Right lung (tissue), 10 donors: ENCODE results near the gene SELENOO. TPM values are rescaled to one million over a fixed set of nuclear protein-coding genes. Genes with fewer than 3 reads are reported as not detected.
"Not testable (repeated sequence)": the region's sequence is repeated elsewhere in the genome, so short reads cannot be mapped to it uniquely, and the experiment has no call there.

Experiments
- DNase-seq, 2 donors: peaks; one replicate each; pipeline ENCODE4 v3.0.0-alpha.2; 2013
- long read RNA-seq, 8 donors: transcript quantifications; one replicate each; lab custom pipeline, GENCODE V29; 2026
- polyA plus RNA-seq, 5 donors: library from polyadenylated mRNA; unstranded; fragments of 120-200 nt; gene quantifications; one replicate each; pipeline versions ENCODE4 v1.2.1 to v1.2.3, GENCODE V29; 2013; ENCODE audit warnings: inconsistent platforms in 1 of 5, low replicate concordance in 1 of 5; ENCODE audit not compliant: insufficient read length in 5 of 5, insufficient read depth in 1 of 5

SELENOO gene, protein sequence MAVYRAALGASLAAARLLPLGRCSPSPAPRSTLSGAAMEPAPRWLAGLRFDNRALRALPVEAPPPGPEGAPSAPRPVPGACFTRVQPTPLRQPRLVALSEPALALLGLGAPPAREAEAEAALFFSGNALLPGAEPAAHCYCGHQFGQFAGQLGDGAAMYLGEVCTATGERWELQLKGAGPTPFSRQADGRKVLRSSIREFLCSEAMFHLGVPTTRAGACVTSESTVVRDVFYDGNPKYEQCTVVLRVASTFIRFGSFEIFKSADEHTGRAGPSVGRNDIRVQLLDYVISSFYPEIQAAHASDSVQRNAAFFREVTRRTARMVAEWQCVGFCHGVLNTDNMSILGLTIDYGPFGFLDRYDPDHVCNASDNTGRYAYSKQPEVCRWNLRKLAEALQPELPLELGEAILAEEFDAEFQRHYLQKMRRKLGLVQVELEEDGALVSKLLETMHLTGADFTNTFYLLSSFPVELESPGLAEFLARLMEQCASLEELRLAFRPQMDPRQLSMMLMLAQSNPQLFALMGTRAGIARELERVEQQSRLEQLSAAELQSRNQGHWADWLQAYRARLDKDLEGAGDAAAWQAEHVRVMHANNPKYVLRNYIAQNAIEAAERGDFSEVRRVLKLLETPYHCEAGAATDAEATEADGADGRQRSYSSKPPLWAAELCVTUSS
- polyA plus RNA-seq: 10 to 100 TPM; 14.0 to 31.3 (median 22.2) TPM
- long read RNA-seq, donor 1, partial matches to known transcripts: 45 of 47 reads
- long read RNA-seq, donor 1, other reads (novel, unspliced or antisense): 0 of 47 reads
- long read RNA-seq, donor 2, partial matches to known transcripts: 12 of 12 reads
- long read RNA-seq, donor 2, other reads (novel, unspliced or antisense): 0 of 12 reads
- long read RNA-seq, donor 3, partial matches to known transcripts: 25 of 27 reads
- long read RNA-seq, donor 3, other reads (novel, unspliced or antisense): 0 of 27 reads
- long read RNA-seq, donor 4, partial matches to known transcripts: 0 of 1 reads
- long read RNA-seq, donor 4, other reads (novel, unspliced or antisense): 0 of 1 reads
- long read RNA-seq, donor 5, partial matches to known transcripts: 0 of 1 reads
- long read RNA-seq, donor 5, other reads (novel, unspliced or antisense): 0 of 1 reads
- long read RNA-seq, donor 6, partial matches to known transcripts: 6 of 6 reads
- long read RNA-seq, donor 6, other reads (novel, unspliced or antisense): 0 of 6 reads
- long read RNA-seq, donor 7, transcript SELENOO-201 (9 exons, 2,315 nt): major isoform, 5 of 50 reads
- long read RNA-seq, donor 7, partial matches to known transcripts: 34 of 50 reads
- long read RNA-seq, donor 7, other reads (novel, unspliced or antisense): 11 of 50 reads
- long read RNA-seq, donor 8, partial matches to known transcripts: 6 of 8 reads
- long read RNA-seq, donor 8, other reads (novel, unspliced or antisense): 0 of 8 reads

- peak; percentile 87 to 92 for DNase-seq
Measured at GRCh38 chr22:50200461-50201190, at the start of gene SELENOO. SELENOO (plus strand) TSS chr22:50201011; CDS start chr22:50201037, 26 bp downstream.

GRCh38 chr22:50151571-50152537, 49.0 kb upstream of the SELENOO start:
- no peak for DNase-seq

DNA sequence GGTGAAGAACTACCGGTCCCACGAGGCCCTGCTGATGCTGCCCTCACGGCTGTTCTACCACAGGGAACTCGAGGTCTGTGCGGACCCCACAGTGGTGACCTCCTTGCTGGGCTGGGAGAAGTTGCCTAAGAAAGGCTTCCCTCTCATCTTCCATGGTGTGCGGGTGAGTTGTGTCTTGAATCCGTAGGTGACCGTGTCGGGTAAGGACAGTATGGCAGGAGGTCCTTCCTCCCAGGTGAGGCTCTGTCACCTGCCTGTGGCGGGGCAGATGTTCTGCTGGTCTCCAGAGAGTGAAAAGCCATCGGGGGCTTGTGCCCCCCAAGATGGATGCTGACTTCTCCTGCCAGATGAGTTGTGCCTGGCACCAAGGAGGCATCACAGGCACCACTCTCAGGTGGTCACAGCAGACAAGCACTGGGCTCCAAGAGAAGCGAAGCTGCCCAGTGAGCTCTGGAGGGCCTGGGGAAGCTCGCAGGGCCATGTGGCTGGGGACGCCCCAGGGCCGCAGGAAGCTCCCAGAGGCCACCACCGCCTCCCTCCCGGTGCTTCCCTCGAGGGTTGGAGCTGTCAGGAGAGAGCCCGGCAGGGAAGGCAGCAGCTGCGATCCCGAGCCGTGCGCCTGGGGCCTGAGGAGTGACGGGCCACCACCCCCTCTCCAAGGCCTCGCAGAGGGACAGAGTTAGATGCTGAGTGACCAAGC, 47.6 kb upstream of the SELENOO start:
- DNase-seq: no peak

DNA sequence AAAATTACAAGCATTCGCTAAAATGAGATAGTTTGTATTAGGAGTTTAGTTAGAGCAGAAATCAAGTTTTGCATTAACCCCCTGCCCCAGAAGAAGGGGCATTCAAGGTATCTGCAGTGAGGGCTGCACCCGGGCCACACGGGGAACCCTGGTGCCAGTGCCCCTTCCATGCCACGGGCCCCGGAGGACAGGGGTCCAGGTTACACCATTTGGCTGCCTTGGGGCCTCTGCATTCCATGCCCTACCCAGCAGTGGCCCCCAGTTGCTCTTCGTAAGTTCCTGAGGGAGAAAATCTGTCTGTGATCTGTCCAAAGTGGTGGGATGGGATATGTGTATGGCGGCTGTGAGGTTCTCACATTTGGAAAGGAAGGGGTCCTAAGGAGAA, 47.1 kb upstream of the SELENOO start:
- DNase-seq: no peak

GRCh38 chr22:50157709-50158375, 43.0 kb upstream of the SELENOO start:
- DNase-seq: no peak

GRCh38 chr22:50160947-50161346, 39.9 kb upstream of the SELENOO start:
- DNase-seq: no peak

GRCh38 chr22:50161508-50162390, 39.1 kb upstream of the SELENOO start:
- DNase-seq: no peak

DNA sequence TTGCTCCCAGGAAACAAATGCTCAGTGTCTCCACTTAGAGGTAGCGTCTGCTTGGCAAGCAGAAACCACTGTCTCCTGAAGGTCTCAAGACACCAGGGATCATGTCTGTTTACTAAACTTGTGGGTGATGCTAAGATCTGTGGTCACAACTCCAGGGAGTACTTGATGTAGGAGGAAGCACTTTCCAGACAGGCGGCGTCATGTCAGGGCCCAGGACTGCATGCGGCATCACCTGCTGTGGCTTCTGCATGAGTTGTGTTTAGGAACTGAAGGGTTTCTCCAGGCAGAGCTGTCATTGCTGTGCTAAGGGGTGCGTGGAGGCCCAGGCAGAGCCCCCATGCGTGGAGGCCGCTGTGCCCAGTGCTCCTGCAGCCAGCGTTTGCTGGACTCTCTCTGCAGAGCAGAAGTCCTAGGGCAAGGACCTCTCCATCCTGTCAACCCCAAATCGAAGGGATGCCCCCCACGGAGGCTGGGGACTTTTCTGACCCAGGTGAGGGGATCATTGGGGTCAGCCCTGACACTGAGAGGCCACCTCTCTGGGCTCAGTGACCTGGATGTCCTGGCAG, 38.3 kb upstream of the SELENOO start:
- DNase-seq: no peak

DNA sequence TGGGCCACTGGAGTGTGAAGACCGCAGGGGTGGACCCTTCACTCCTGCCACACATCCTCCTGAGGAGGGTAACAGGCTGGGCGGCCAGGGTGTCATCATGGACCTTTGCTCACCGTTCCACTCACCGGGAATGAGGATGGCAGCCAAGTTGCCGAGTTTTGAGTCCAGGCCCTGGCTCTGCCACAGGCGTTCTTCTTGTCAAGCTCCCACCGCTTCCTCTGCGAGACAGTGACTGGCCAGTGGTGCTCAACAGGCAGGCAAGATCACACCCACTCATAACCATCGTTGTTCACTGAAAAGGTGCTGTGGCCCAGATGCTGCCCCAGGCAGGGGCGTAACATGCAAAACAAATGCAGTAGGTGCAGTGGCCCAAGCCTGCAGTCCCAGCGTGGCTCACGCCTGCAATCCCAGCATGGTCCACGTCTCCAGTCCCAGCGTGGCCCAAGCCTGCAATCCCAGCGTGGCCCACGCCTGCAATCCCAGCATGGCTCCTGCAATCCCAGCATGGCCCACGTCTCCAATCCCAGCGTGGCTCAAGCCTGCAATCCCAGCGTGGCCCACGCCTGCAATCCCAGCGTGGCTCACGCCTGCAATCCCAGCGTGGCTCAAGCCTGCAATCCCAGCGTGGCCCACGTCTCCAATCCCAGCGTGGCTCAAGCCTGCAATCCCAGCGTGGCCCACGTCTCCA, 35.2 kb upstream of the SELENOO start:
- DNase-seq: no peak

DNA sequence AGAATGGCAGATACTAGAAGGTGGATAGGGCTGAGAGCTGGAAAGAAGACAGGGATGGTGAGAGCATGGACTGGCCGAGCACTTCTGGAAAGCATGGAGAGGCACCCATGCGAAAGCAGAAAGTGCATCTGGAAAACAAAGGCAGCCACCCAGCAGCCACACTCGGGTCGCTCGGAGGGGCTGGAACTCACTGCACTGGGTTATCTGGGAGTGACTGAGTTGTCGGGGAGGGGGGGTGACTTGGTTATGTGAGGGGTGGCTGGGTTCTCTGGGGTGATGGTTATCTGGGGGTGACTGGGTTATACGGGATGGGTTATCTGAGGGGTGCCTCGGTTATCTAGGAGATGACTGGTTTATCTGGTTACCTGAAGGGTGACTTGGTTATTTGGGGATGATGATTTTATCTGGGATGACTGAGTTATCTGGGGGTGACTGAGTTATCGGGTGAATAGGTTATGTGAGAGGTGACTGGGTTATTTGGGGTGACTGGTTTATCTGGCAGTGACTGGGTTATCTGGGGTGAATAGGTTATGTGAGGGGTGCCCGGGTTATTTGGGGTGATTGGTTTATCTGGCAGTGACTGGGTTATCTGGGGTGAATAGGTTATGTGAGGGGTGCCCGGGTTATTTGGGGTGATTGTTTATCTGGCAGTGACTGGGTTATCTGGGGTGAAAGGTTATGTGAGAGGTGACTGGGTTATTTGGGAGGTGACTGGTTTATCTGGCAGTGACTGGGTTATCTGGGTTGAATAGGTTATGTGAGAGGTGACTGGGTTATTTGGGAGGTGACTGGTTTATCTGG, 32.9 kb upstream of the SELENOO start:
- DNase-seq: no peak

DNA sequence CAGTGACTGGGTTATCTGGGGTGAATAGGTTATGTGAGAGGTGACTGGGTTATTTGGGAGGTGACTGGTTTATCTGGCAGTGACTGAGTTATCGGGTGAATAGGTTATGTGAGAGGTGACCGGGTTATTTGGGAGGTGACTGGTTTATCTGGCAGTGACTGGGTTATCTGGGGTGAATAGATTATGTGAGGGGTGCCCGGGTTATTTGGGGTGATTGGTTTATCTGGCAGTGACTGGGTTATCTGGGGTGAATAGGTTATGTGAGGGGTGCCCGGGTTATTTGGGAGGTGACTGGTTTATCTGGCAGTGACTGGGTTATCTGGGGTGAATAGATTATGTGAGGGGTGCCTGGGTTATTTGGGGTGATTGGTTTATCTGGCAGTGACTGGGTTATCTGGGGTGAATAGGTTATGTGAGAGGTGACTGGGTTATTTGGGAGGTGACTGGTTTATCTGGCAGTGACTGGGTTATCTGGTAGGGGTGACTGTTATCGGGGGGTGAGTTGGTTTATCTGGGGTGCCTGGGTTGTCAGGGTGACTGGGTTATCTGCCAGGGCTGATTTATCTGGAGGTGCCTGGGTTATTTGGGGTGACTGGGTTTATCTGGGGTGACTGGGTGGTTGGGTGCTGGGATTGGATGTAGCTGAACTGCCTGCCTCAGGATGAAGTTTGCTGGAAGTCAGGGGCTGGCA, 32.2 kb upstream of the SELENOO start:
- not testable (repeated sequence) for DNase-seq

- no peak for DNase-seq
Measured at GRCh38 chr22:50169181-50169759, 31.5 kb upstream of the SELENOO start.

DNA sequence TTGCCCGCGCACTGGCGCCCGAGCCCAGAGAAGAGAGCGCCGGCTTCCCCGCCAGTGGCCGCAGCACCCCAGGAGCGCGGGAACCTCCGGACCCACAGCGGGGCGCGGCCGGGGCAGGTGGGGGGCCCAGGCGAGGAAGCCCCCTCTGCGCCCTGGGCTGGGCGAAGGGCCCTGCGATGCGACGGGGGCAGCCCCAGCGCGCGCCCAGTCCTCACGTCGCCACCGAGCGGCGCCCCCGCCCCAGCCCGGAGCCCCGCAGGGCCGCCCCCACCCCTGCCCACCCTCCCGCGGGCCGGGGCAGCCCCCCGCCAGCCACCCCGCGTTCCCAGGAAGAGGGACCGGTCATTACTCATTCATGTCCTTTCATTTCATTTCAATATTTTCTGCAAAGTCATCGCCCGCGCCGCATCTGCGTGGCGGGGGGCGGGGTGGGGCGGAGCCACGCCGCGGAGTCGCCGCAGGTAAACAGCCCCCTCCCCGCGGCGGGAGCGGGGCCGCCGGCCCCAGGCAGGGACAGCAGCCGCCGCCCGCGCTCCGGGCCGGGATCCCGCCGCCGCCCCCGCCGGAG, 31.0 kb upstream of the SELENOO start:
- no peak for DNase-seq
